Fibroblast of the aortic adventitia (primary cell): ENCODE data around the gene INHBA. TPM values are rescaled to one million over a fixed set of nuclear protein-coding genes. Genes with fewer than 3 reads are reported as not detected.

Source experiments
- DNase-seq: peaks from one replicate; pipeline ENCODE4 v3.0.0-alpha.2; 2010; ENCODE audit warnings: low read depth
- H3K4me3 ChIP-seq: 2 replicates; pipeline ENCODE4 v1.5.1; 2011; ENCODE audit warnings: low read depth, mild to moderate bottlenecking, control low read depth, low read length, moderate library complexity
- CTCF ChIP-seq: IDR thresholded peaks from 2 replicates; pipeline ENCODE4 v1.5.1; 2011; ENCODE audit warnings: mild to moderate bottlenecking, low read length, control low read depth, inconsistent platforms; ENCODE audit not compliant: insufficient read depth
- total RNA-seq: library from RNA; depleted of rRNA; stranded (reverse); fragments of >200 nt; gene quantifications from 2 replicates; pipeline ENCODE4 v1.2.3, GENCODE V29; 2012; ENCODE audit warnings: low replicate concordance

INHBA gene
- total RNA-seq, 1 donor, result 20.0 TPM

- H3K4me3 ChIP-seq, result no peak overlapping the region
- no peak for TF ChIP-seq CTCF
- DNase-seq, result no peak
These were observed 20.5 kb downstream of the INHBA start for GRCh38 chr7:41682422-41682821.

GRCh38 chr7:41679566-41679965, 23.3 kb downstream of the INHBA start:
- H3K4me3 ChIP-seq, result no peak overlapping the region
- no peak for TF ChIP-seq CTCF
- DNase-seq, result no peak

- no peak for TF ChIP-seq CTCF
- no peak for DNase-seq
- H3K4me3 ChIP-seq, result no peak overlapping the region
These were observed 28.3 kb downstream of the INHBA start for GRCh38 chr7:41674505-41675023.

GRCh38 chr7:41661596-41661995, 41.3 kb downstream of the INHBA start:
- DNase-seq, result no peak
- no peak overlapping the region for H3K4me3 ChIP-seq
- TF ChIP-seq CTCF, result no peak

GRCh38 chr7:41659539-41659938, 43.4 kb downstream of the INHBA start:
- no peak for TF ChIP-seq CTCF
- no peak overlapping the region for H3K4me3 ChIP-seq
- no peak for DNase-seq

- H3K4me3 ChIP-seq, result no peak overlapping the region
- peak; percentile 67 for DNase-seq
- TF ChIP-seq CTCF, result no peak
These were observed 46.5 kb downstream of the INHBA start for GRCh38 chr7:41656366-41656765.

- TF ChIP-seq CTCF, result no peak
- H3K4me3 ChIP-seq, result no peak overlapping the region
- no peak for DNase-seq
These were observed 47.5 kb downstream of the INHBA start for GRCh38 chr7:41655426-41655825.
